Mesodermal cell (in vitro differentiated cells): ENCODE results near the gene SPEM2.

Experiments used
- H3K27ac ChIP-seq: 2 replicates; pipeline ENCODE4 v1.7.0; 2013; ENCODE audit warnings: mild to moderate bottlenecking, low read depth, low read length, moderate library complexity; ENCODE audit not compliant: severe bottlenecking
- H3K36me3 ChIP-seq: 2 replicates; pipeline ENCODE4 v1.7.1; 2013; ENCODE audit warnings: mild to moderate bottlenecking, low read length, moderate library complexity; ENCODE audit not compliant: control insufficient read depth, insufficient read depth
- H3K4me1 ChIP-seq: one replicate; pipeline ENCODE4 v1.7.1; 2013; ENCODE audit warnings: mild to moderate bottlenecking, low read length; ENCODE audit not compliant: insufficient read depth, control insufficient read depth, poor library complexity, severe bottlenecking
- H3K4me3 ChIP-seq: 2 replicates; pipeline ENCODE4 v1.7.0; 2013; ENCODE audit warnings: low read length, control low read depth, mild to moderate bottlenecking; ENCODE audit not compliant: insufficient read depth, poor library complexity, severe bottlenecking; ENCODE audit errors: extremely low read depth
- H3K9me3 ChIP-seq: 2 replicates; pipeline ENCODE4 v1.7.1; 2013; ENCODE audit warnings: mild to moderate bottlenecking, low read length, moderate library complexity; ENCODE audit not compliant: control insufficient read depth
- WGBS, 2 experiments: methylation state at CpG; one replicate each; pipeline ENCODE4 v1.1.5; 2013; ENCODE audit warnings: missing lambda C conversion rate in 2 of 2; ENCODE audit not compliant: insufficient coverage in 2 of 2; 5-methylcytosine and 5-hydroxymethylcytosine counted together

SPEM2 gene

DNA sequence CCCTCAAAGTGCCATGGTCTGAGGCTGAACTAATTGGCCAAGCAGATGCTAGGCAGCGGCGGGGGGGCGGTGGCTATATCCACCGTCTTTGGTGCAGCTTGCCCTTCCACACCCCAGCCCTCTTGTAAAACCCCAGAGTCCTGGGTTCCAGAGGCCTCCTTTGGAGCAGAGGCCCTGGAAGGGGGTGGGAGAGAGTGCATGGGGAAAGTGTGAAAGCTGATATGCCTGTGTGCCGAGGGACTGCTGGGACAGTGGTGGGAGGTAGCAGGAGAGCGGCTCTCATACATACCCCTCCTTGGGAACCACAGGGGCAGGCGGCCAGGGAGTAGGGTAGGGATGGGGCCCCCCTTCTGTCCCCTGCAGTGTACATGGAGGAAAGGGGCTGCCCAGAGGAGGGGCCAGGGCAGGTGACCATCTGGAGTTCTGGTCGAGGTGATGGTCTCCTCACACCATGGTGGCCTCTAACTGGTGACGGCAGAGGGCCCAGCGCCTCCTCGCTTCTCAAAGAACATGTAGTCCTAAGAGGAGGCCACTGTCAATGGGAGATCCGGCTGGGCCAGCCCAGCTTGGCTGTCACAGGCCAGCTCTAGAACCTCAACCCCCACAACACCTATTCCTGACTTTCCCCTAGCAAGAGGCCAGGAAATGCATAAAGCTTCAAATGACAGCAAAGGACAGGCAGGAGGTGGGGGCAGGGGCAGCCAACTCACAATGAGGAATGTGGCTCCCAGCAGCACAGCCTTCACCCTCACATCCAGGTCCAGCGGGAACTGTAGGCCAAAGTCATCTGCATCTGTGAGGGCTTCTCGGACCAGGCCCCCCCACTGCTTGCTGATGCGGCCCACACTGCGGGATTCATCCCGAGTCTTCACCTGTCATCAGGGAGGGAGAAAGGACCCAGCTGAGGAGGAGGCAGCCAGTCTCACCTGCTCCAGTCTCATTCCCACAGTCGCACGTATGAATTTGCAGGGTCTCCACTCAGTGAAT, 35.2 kb upstream of the SPEM2 start:
- Histone ChIP-seq H3K36me3 (peaks cover 45% of the 10 kb centered on the region), H3K4me3 (no peak overlapping the region), H3K4me1 (peaks cover 10% of the 10 kb centered on the region), H3K27ac (no peak overlapping the region), H3K9me3 (no peaks in the 10 kb centered on the region)
- 69 to 78% methylated on average over 13 to 14 of the region's 19 CpGs for WGBS, 2 experiments

DNA sequence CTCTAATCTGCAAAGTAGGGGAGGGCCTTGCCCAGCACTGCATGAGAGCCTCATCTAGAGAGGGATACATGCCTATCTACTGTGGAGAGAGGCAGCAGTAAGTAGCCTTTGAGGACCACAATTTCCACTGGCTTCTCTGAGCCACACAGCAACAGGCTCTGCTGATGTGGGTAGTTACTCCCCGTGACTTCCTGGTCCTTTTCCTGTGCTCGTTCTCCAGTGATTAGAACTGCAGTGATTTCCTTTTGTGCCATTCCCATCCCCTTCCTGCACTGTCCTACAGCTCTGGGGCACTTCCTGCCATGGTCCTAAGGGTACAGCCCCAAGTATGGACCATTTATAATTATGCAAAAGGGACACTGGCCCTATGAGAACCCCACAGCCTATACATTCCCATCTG, 34.1 kb upstream of the SPEM2 start:
- 77 to 94% methylated on average over 2 of the region's 2 CpGs for WGBS, 2 experiments
- peaks cover 45% of the 10 kb centered on the region for H3K36me3 ChIP-seq
- H3K4me3 ChIP-seq: no peak overlapping the region
- H3K4me1 ChIP-seq: peaks cover 10% of the 10 kb centered on the region
- H3K27ac ChIP-seq: no peak overlapping the region
- no peaks in the 10 kb centered on the region for H3K9me3 ChIP-seq

DNA sequence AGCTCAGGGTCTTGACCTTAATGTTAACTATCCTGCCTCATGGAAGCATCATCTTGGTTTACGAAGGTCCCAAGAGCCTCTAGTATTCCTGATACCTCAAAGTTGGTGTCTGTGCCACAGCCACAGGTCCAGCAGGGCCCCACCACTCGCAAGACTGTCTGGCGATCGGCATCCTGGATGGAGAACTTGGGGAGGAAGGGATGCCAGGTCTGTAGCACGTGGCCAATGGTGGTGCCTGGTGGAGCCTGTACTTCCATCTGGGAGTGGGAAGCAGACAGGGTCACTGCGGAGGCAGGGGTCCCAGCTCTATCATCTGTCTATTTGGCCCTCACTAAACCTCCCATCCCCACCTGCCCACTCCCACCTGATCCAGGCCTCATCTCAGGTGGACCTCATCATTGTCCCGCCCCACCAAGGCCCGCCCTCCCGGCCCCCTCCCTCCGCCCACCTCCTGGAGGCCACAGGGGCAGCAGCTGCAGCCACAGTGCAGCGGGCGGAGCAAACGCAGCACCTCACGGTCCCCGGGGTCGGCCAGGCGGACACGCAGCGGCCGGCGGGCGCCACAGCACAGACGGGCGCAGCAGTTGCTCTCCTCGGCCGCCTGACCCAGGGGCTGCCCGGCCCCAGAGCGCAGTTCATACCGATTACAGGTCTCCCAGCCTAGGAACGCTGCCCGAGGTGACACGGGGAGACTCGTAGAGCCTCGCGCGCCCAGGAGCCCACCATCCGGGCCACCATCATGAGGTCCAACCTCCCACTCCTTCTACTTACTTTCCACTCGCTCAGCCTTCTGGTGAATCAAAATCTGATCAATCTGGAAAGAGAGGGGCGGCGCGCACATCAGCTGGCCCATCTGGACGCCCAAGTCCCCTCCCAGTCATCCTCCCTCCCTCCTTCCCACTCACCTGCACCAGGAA, 32.5 kb upstream of the SPEM2 start:
- peaks cover 45% of the 10 kb centered on the region for H3K36me3 ChIP-seq
- no peaks in the 10 kb centered on the region for H3K9me3 ChIP-seq
- 91 to 93% methylated on average over 28 to 29 of the region's 42 CpGs for WGBS, 2 experiments
- H3K4me3 ChIP-seq: peak overlapping the region; percentile 79
- no peak overlapping the region for H3K27ac ChIP-seq
- peaks cover 10% of the 10 kb centered on the region for H3K4me1 ChIP-seq

DNA sequence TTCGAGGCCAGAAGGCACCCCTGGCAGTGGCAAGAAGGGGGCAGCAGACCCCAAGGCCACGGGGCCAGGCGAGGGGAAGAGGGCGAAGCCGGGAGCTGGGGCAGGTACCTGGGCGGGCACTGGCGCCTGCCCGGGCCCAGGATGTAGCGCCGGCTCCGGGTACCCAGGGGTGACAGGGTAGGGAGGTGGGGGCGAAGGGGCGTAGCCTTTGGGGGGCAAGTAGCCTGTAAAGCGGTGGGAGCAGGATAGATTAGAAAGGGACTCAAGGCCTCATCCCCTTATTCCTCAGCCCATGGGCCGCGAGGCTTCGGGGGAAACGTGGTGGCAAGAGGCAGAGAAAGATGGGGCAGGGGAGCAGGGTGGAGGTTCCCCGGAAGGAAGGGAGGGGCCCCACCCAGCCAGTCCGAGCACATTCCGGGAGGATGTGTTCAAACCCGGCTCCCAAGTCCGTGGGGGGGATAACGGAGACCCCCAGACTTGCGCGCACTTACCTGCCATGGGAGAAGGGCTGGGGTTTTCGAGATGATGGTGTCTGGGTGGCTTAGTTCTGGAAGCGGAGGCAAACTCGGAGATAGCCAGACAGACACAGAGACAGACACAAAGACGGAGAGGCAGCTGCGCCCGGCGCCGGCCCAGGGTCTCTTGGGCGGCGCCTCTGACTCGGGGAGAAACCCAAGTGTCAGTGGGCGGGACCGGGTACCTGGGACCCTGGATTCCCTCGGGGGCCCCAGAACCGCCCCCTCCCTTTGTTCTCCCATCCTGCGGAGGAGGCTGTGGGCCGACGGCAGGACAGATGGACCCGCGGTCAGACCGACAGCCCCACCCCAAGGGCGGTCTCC, 31.6 kb upstream of the SPEM2 start:
- peaks cover 10% of the 10 kb centered on the region for H3K4me1 ChIP-seq
- H3K36me3 ChIP-seq: peaks cover 37% of the 10 kb centered on the region
- H3K27ac ChIP-seq: peak overlapping the region; percentile 83
- WGBS, 2 experiments: 11 to 19% methylated on average over 18 to 43 of the region's 48 CpGs
- H3K4me3 ChIP-seq: peak overlapping the region; percentile 79
- H3K9me3 ChIP-seq: no peaks in the 10 kb centered on the region

DNA sequence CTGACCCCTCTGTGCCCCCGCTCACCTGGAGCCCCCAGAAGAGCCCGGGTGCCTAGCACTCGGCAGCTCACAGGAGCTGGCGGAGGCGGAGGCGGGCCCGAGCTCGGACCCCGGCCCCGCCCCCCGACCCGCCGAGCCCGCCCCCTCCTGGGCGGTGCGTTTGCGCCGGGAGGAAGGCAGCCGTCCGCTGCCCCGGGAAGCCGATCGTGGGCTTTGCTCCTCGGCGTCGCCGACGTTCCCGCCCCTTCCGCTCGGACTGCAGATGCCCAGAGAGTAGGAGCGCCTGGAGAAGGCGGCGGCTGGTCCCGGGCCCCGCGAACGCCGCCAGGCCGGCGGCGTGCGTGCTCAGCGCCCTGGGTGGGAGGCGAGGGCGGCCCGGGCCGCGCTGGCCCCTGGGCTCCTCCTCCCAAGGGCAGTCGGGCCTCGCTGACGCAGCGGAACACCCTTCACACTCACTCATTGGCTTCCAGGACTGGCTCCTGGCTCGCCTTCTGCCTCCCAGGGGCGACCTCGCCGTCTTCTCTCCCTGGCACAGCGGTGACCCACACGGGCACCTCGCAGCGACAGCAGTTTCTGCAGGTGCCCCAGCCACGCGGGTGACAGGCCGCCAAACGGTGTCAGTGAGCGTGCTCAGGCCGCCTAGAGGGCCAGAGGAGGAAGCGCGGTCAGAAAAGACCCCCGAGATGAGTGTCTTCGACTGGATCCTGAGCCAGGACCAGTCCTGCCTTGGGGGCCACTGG, 30.8 kb upstream of the SPEM2 start, which contains the start of gene PLSCR3:
TSS of gene PLSCR3 (minus strand) at position 74 of the 740 bp plus-strand sequence. CDS start 415 bp downstream, outside the sequence.
- WGBS, 2 experiments: 1% methylated on average over 46 to 67 of the region's 71 CpGs
- Histone ChIP-seq H3K9me3 (no peaks in the 10 kb centered on the region), H3K27ac (peak within 1 kb of the TSS; percentile 83), H3K36me3 (peaks cover 29% of the 10 kb centered on the region), H3K4me1 (peaks cover 10% of the 10 kb centered on the region), H3K4me3 (peak within 1 kb of the TSS; percentile 79)

DNA sequence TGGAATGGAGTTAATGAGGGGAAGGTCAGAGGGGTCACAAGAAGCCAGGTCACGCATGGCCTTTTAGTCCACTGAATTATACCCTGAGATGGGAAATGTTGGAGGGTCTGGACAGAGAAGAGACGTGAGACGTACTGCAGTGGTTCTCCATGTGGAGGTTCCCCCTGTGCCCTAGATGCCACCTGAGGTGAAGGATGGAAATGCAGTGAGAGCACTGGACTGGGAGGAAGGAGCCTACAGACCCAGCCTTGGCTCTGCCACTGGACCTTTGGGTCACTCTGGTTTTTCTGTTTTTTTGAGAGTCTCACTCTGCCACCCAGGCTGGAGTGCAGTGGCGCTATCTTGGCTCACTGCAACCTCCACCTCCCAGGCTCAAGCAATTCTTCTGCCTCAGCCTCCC, 29.3 kb upstream of the SPEM2 start:
- WGBS, 2 experiments: 91 to 95% methylated on average over 4 of the region's 4 CpGs
- no peaks in the 10 kb centered on the region for H3K9me3 ChIP-seq
- no peak overlapping the region for H3K4me3 ChIP-seq
- peaks cover 8% of the 10 kb centered on the region for H3K4me1 ChIP-seq
- H3K27ac ChIP-seq: no peak overlapping the region
- peaks cover 15% of the 10 kb centered on the region for H3K36me3 ChIP-seq

DNA sequence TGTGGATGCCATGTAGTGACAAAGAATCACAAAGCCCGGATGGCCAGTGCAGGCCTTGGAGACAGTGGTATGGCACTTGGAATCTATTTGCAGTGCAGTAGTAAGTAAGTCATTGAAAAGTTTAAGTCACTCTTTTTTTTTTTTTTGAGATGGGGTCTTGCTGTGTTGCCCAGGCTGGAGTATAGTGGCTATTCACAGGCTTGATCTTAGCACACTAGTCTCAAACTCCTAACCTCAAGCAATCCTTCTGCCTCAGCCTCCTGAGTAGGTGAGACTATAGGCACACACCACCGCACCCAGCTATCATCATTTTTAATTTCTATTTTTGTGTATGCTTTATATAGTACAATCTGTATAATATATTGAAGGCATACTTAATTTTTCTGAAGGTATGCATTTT, 26.8 kb upstream of the SPEM2 start:
- no peak overlapping the region for H3K4me3 ChIP-seq
- WGBS, 2 experiments: 79 to 85% methylated on average over 1 of the region's 2 CpGs
- H3K4me1 ChIP-seq: peaks cover 8% of the 10 kb centered on the region
- no peak overlapping the region for H3K27ac ChIP-seq
- peaks cover 9% of the 10 kb centered on the region for H3K36me3 ChIP-seq
- H3K9me3 ChIP-seq: no peaks in the 10 kb centered on the region

DNA sequence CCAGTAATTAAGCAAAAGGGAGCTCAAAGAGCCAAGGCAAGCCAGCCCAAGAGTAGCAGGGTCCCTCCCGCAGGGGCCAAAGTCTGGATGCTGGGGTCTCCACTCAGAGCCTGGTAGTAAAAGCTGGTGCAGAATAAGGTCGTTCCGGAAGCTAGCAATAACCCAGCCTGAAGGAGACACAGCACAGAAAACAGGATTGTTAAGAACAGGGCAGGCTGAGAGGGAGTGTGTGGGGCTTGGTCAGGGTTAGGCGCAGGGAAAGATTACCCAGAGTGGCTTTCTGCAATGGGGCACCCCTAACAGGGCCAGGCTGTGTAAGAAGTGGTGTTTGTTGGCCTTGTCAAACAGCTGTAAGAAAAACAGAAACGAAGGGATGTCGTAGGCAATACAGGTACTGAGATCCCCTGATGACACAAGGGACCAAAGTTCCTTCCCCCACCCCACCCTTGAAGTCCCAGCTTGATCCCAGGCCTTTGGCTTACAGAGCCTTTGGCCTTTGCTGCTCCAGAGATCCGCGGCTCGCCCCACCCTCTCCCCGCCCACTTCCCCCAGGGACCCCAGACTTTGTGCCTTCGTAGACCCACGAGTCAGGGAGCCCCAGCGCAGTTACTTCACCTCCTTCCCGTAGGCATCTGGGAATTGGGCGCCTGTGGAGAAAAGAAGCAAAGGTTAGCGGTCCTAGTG, 22.2 kb upstream of the SPEM2 start:
- Histone ChIP-seq H3K36me3 (peaks cover 9% of the 10 kb centered on the region), H3K4me1 (peaks cover 7% of the 10 kb centered on the region), H3K4me3 (peak overlapping the region; percentile 75), H3K9me3 (no peaks in the 10 kb centered on the region), H3K27ac (peak overlapping the region; percentile 83)
- WGBS, 2 experiments: 27 to 40% methylated on average over 6 to 9 of the region's 16 CpGs

DNA sequence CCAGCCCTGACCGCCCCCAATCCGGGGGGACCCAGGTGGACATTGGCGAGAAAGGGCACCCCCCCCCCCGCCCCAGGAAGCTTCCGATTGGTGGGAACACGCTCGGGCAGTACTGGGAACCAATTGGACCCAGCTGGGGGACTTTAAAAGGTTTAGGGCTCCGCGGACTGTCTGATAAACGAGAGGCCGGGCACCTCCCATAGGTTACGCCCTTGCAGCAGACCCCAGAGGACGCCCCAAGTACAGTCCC, 21.8 kb upstream of the SPEM2 start:
- 0% methylated on average over 7 to 11 of the region's 13 CpGs for WGBS, 2 experiments
- Histone ChIP-seq H3K9me3 (no peaks in the 10 kb centered on the region), H3K36me3 (peaks cover 11% of the 10 kb centered on the region), H3K4me3 (peak overlapping the region; percentile 75), H3K27ac (peak overlapping the region; percentile 83), H3K4me1 (peaks cover 7% of the 10 kb centered on the region)
